Anterior cingulate cortex (tissue), 58 donors: ENCODE data around the gene RCC1.
"Not testable (repeated sequence)": the region's sequence is repeated elsewhere in the genome, so short reads cannot be mapped to it uniquely, and the experiment has no call there.

Experiments used
- DNase-seq, 58 donors: peaks; one replicate each; lab custom pipeline; 2025; lab: John Stamatoyannopoulos, UW

Gene RCC1

GRCh38 chr1:28540651-28541050 lies 34.8 kb downstream of the RCC1 start:
- no peak for DNase-seq

GRCh38 chr1:28541414-28542015 lies 35.7 kb downstream of the RCC1 start:
- not testable (repeated sequence) for DNase-seq

GRCh38 chr1:28545246-28545628 lies 39.4 kb downstream of the RCC1 start:
- no peak for DNase-seq

GRCh38 chr1:28548318-28548717 lies 42.5 kb downstream of the RCC1 start:
- no peak for DNase-seq

- DNase-seq, result no peak
Measured at GRCh38 chr1:28551381-28551780, 45.5 kb downstream of the RCC1 start.

GRCh38 chr1:28552758-28553663 lies 47.2 kb downstream of the RCC1 start, which contains the start of gene TRNAU1AP:
Gene TRNAU1AP (plus strand): TSS chr1:28553085. CDS start chr1:28553111, 26 bp downstream.
- peak; percentile 56 to 97 (median 93) for DNase-seq

GRCh38 chr1:28560886-28561285 lies 55.0 kb downstream of the RCC1 start:
- DNase-seq, result no peak

- DNase-seq, result no peak
Measured at GRCh38 chr1:28564310-28564709, 58.5 kb downstream of the RCC1 start.

GRCh38 chr1:28565040-28565439 lies 59.2 kb downstream of the RCC1 start:
- DNase-seq, result no peak

- no peak for DNase-seq
Measured at GRCh38 chr1:28565726-28566125, 59.9 kb downstream of the RCC1 start.

GRCh38 chr1:28566931-28567330 lies 61.1 kb downstream of the RCC1 start:
- no peak for DNase-seq

GRCh38 chr1:28571911-28572310 lies 66.1 kb downstream of the RCC1 start:
- DNase-seq, result no peak

- DNase-seq, result not testable (repeated sequence)
Measured at GRCh38 chr1:28572891-28573290, 67.0 kb downstream of the RCC1 start.

- no peak for DNase-seq
Measured at GRCh38 chr1:28573564-28573963, 67.7 kb downstream of the RCC1 start.

GRCh38 chr1:28577052-28577678 lies 71.3 kb downstream of the RCC1 start:
- no peak for DNase-seq

- no peak for DNase-seq
Measured at GRCh38 chr1:28577738-28578536, 72.1 kb downstream of the RCC1 start.

GRCh38 chr1:28578696-28579218 lies 72.9 kb downstream of the RCC1 start:
- DNase-seq, result no peak

- DNase-seq, result no peak
Measured at GRCh38 chr1:28579401-28579800, 73.6 kb downstream of the RCC1 start.

GRCh38 chr1:28580722-28581530 lies 75.1 kb downstream of the RCC1 start:
- DNase-seq, result peak in 15 of 58 donors; percentile 24 to 64 (median 39)
